Upper lobe of left lung (tissue), 6 donors: Measurements from ENCODE around the gene MIGA1. TPM values are rescaled to one million over a fixed set of nuclear protein-coding genes. Genes with fewer than 3 reads are reported as not detected.

Experiments used
- ATAC-seq, 2 donors: fragments of 200-7000 bp; cut with Tn5 transposase; one replicate each; pipeline ENCODE4 v1.9.1; 2022; ENCODE audit warnings: mild to moderate bottlenecking in 2 of 2, moderate library complexity in 2 of 2; ENCODE audit not compliant: low FRiP score in 2 of 2
- DNase-seq, 2 donors: peaks; one replicate each; pipeline ENCODE4 v3.0.0-alpha.2; 2019 to 2020
- H3K27ac ChIP-seq, 4 donors: fragments of 200-600 bp; sonication (generic); one replicate each; pipeline ENCODE4 v1.5.1; 2016 to 2019
- H3K27me3 ChIP-seq, 4 donors: fragments of 200-600 bp; sonication (generic); one replicate each; pipeline ENCODE4 v1.5.1; 2017 to 2019
- H3K36me3 ChIP-seq, 4 donors: fragments of 200-600 bp; sonication (generic); one replicate each; pipeline ENCODE4 v1.5.1; 2016 to 2019
- H3K4me1 ChIP-seq, 4 donors: fragments of 200-600 bp; sonication (generic); one replicate each; pipeline ENCODE4 v1.5.1; 2018 to 2019
- H3K4me3 ChIP-seq, 4 donors: fragments of 200-600 bp; sonication (generic); one replicate each; pipeline ENCODE4 v1.5.1; 2017 to 2019; ENCODE audit warnings: mild to moderate bottlenecking in 2 of 4, moderate library complexity in 1 of 4
- H3K9me3 ChIP-seq, 4 donors: fragments of 200-600 bp; sonication (generic); one replicate each; pipeline ENCODE4 v1.5.1; 2018 to 2019
- CTCF ChIP-seq, 6 experiments: fragments of 450-650 bp in 4 of 6; fragments of 200-600 bp in 2 of 6; sonication (generic) in 2 of 6; IDR thresholded peaks; one replicate each; pipeline ENCODE4 v1.5.1; 2016 to 2019; ENCODE audit warnings: antibody characterized with exemption in 6 of 6
- EP300 ChIP-seq, 4 donors: sonication (generic); formaldehyde crosslinking; IDR thresholded peaks; one replicate each; pipeline ENCODE4 v1.5.1; 2017; ENCODE audit warnings: antibody characterized with exemption in 4 of 4, control low read depth in 2 of 4
- POLR2A ChIP-seq, 4 donors: fragments of 450-650 bp; IDR thresholded peaks; one replicate each; pipeline ENCODE4 v1.5.1; 2016 to 2017; ENCODE audit warnings: antibody characterized with exemption in 4 of 4, mild to moderate bottlenecking in 2 of 4
- POLR2AphosphoS5 ChIP-seq, 2 donors: sonication (generic); formaldehyde crosslinking; IDR thresholded peaks; one replicate each; pipeline ENCODE4 v1.5.1; 2017; ENCODE audit warnings: antibody characterized with exemption in 2 of 2
- WGBS, 2 donors: methylation state at CpG; one replicate each; pipeline ENCODE4 v1.1.5; 2017 to 2018; 5-methylcytosine and 5-hydroxymethylcytosine counted together
- total RNA-seq, 6 donors: library from RNA; depleted of rRNA in 4 of 6; stranded (reverse); fragments of >200 nt in 4 of 6; gene quantifications; one replicate each; pipeline versions ENCODE4 v1.1.0 to v1.2.1, GENCODE V29; 2016 to 2021
- donor health status: DM: no; HTN: no; CAD: no; lungs with moderate emphysema.
- donor health status: DM: no; HTN: yes; CAD: no; lungs with severe emphysema.

The MIGA1 gene
- 10 to 100 TPM in 5 of 6 donors, 1 to 10 TPM in 1; 7.7 to 19.2 (median 13.5) TPM for total RNA-seq

- Histone ChIP-seq H3K9me3 (no peaks in the 10 kb centered on the region), H3K27me3 (no peaks in the 10 kb centered on the region), H3K36me3 (peaks cover 0 to 14% (median 8%) of the 10 kb centered on the region in 4 donors), H3K27ac (peak within 1 kb of the TSS; percentile 65 to 86 (median 78)), H3K4me1 (peaks cover 12 to 23% (median 17%) of the 10 kb centered on the region in 4 donors), H3K4me3 (peak within 1 kb of the TSS; percentile 91 to 98 (median 92))
- 1% methylated on average over 27 to 33 of the region's 40 CpGs for WGBS, 2 donors
- DNase-seq = peak; percentile 91 to 93
- no peak for TF ChIP-seq EP300 (IDR thresholded peaks at IDR 0.05)
- TF ChIP-seq CTCF (IDR thresholded peaks at IDR 0.05) = no peak
- peak; percentile 63 to 77 for TF ChIP-seq POLR2AphosphoS5 (IDR thresholded peaks at IDR 0.05)
- peak in 1 of 4 donors; percentile 65 for TF ChIP-seq POLR2A (IDR thresholded peaks at IDR 0.05)
- peak; percentile 97 to 98 for ATAC-seq
Measured at GRCh38 chr1:77779529-77780281, at the start of gene MIGA1. MIGA1 (plus strand) TSS chr1:77779649; CDS start chr1:77783253, 3,604 bp downstream.

- no peak for DNase-seq
- Histone ChIP-seq H3K36me3 (peaks cover 0 to 63% (median 16%) of the 10 kb centered on the region in 4 donors), H3K27me3 (no peaks in the 10 kb centered on the region), H3K4me1 (no peaks in the 10 kb centered on the region), H3K27ac (no peak overlapping the region), H3K4me3 (no peak overlapping the region), H3K9me3 (no peaks in the 10 kb centered on the region)
- whole genome bisulfite sequencing, 2 donors = 85 to 94% methylated on average over 1 of the region's 1 CpG
- no peak for ATAC-seq
- no peak for TF ChIP-seq CTCF (IDR thresholded peaks at IDR 0.05)
- TF ChIP-seq POLR2AphosphoS5 (IDR thresholded peaks at IDR 0.05) = no peak
- no peak for TF ChIP-seq EP300 (IDR thresholded peaks at IDR 0.05)
- TF ChIP-seq POLR2A (IDR thresholded peaks at IDR 0.05) = no peak
Measured at GRCh38 chr1:77732090-77732489, 47.4 kb upstream of the MIGA1 start.

- 72 to 82% methylated on average over 1 of the region's 1 CpG for whole genome bisulfite sequencing, 2 donors
- DNase-seq (no peak), ATAC-seq (no peak)
Measured at GRCh38 chr1:77739235-77739634, 40.2 kb upstream of the MIGA1 start.

GRCh38 chr1:77741316-77741715 lies 38.1 kb upstream of the MIGA1 start:
- Histone ChIP-seq H3K4me3 (no peak overlapping the region), H3K36me3 (peaks cover 7 to 36% (median 11%) of the 10 kb centered on the region in 4 donors), H3K27ac (no peak overlapping the region), H3K4me1 (peaks cover 0 to 10% (median 2%) of the 10 kb centered on the region in 4 donors), H3K27me3 (no peaks in the 10 kb centered on the region), H3K9me3 (no peaks in the 10 kb centered on the region)
- no peak for ATAC-seq
- 91 to 95% methylated on average over 1 of the region's 1 CpG for WGBS, 2 donors
- no peak for DNase-seq
- TF ChIP-seq POLR2AphosphoS5 (IDR thresholded peaks at IDR 0.05) (no peak), CTCF (IDR thresholded peaks at IDR 0.05) (no peak), EP300 (IDR thresholded peaks at IDR 0.05) (no peak), POLR2A (IDR thresholded peaks at IDR 0.05) (no peak)

More at GRCh38 chr1:77739235-77739634, 40.2 kb upstream of the MIGA1 start:
- Histone ChIP-seq H3K4me3 (no peak overlapping the region), H3K4me1 (peaks cover 0 to 6% (median under 1%) of the 10 kb centered on the region in 4 donors), H3K27ac (no peak overlapping the region), H3K27me3 (no peaks in the 10 kb centered on the region), H3K9me3 (no peaks in the 10 kb centered on the region), H3K36me3 (peaks cover 7 to 48% (median 11%) of the 10 kb centered on the region in 4 donors)
- TF ChIP-seq POLR2A (IDR thresholded peaks at IDR 0.05) = no peak
- no peak for TF ChIP-seq POLR2AphosphoS5 (IDR thresholded peaks at IDR 0.05)
- TF ChIP-seq CTCF (IDR thresholded peaks at IDR 0.05) = no peak
- no peak for TF ChIP-seq EP300 (IDR thresholded peaks at IDR 0.05)
